ENCODE measurements around the gene JADE3.
A peak's percentile ranks its signal among the peaks of the same experiment; 100 is the strongest.
"Not testable (repeated sequence)": the region's sequence is repeated elsewhere in the genome, so short reads cannot be mapped to it uniquely, and the experiment has no call there.

JADE3 gene

GRCh38 chrX:46941341-46941740, 29.1 kb downstream of the JADE3 start:
- no peaks in the 10 kb centered on the region for H3K36me3 ChIP-seq
- H3K4me3 ChIP-seq (ENCODE audit: low read depth, low read length): no peak overlapping the region
- TF ChIP-seq CTCF (IDR thresholded peaks at IDR 0.05; ENCODE audit: low read depth, low read length): no peak
- DNase-seq: no peak
- no peaks in the 10 kb centered on the region for H3K4me1 ChIP-seq
- H3K9me3 ChIP-seq: no peaks in the 10 kb centered on the region
- H3K27me3 ChIP-seq: no peaks in the 10 kb centered on the region

GRCh38 chrX:46953137-46953527, 40.9 kb downstream of the JADE3 start:
- no peaks in the 10 kb centered on the region for H3K27me3 ChIP-seq
- no peaks in the 10 kb centered on the region for H3K9me3 ChIP-seq
- DNase-seq: no peak
- TF ChIP-seq CTCF (IDR thresholded peaks at IDR 0.05; ENCODE audit: low read depth, low read length): no peak
- H3K36me3 ChIP-seq: no peaks in the 10 kb centered on the region
- H3K4me1 ChIP-seq: peaks cover 3% of the 10 kb centered on the region; the same call in 1 of the 2 replicates
- H3K4me3 ChIP-seq (ENCODE audit: low read depth, low read length): no peak overlapping the region

GRCh38 chrX:46953597-46953996, 41.4 kb downstream of the JADE3 start:
- Histone ChIP-seq H3K9me3 (no peaks in the 10 kb centered on the region), H3K4me3 (ENCODE audit: low read depth, low read length) (no peak overlapping the region), H3K36me3 (no peaks in the 10 kb centered on the region), H3K27me3 (no peaks in the 10 kb centered on the region), H3K4me1 (peaks cover 3% of the 10 kb centered on the region; the same call in 1 of the 2 replicates)
- no peak for DNase-seq
- TF ChIP-seq CTCF (IDR thresholded peaks at IDR 0.05; ENCODE audit: low read depth, low read length): no peak

- Histone ChIP-seq H3K4me3 (ENCODE audit: low read depth, low read length) (no peak overlapping the region), H3K4me1 (peaks cover 3% of the 10 kb centered on the region; the same call in 1 of the 2 replicates), H3K27me3 (no peaks in the 10 kb centered on the region), H3K36me3 (no peaks in the 10 kb centered on the region), H3K9me3 (no peaks in the 10 kb centered on the region)
- no peak for DNase-seq
- no peak for TF ChIP-seq CTCF (IDR thresholded peaks at IDR 0.05; ENCODE audit: low read depth, low read length)
These were observed 42.5 kb downstream of the JADE3 start for GRCh38 chrX:46954716-46955115.

- not testable (repeated sequence) for H3K27me3 ChIP-seq; H3K4me3 ChIP-seq (ENCODE audit: low read depth, low read length); DNase-seq; H3K4me1 ChIP-seq; H3K36me3 ChIP-seq; H3K9me3 ChIP-seq
These were observed 44.4 kb downstream of the JADE3 start for GRCh38 chrX:46956589-46956988.

- H3K36me3 ChIP-seq: no peaks in the 10 kb centered on the region
- peak; percentile 11 for DNase-seq
- TF ChIP-seq CTCF (IDR thresholded peaks at IDR 0.05; ENCODE audit: low read depth, low read length): no peak
- no peaks in the 10 kb centered on the region for H3K27me3 ChIP-seq
- no peaks in the 10 kb centered on the region for H3K9me3 ChIP-seq
- peaks cover 3% of the 10 kb centered on the region; the same call in 1 of the 2 replicates for H3K4me1 ChIP-seq
- H3K4me3 ChIP-seq (ENCODE audit: low read depth, low read length): no peak overlapping the region
These were observed 45.1 kb downstream of the JADE3 start for GRCh38 chrX:46957297-46957696.

GRCh38 chrX:46959101-46959500, 46.9 kb downstream of the JADE3 start:
- DNase-seq: no peak
- Histone ChIP-seq H3K27me3 (no peaks in the 10 kb centered on the region), H3K9me3 (no peaks in the 10 kb centered on the region), H3K36me3 (no peaks in the 10 kb centered on the region), H3K4me3 (ENCODE audit: low read depth, low read length) (no peak overlapping the region), H3K4me1 (no peaks in the 10 kb centered on the region; the same call in 1 of the 2 replicates)
- no peak for TF ChIP-seq CTCF (IDR thresholded peaks at IDR 0.05; ENCODE audit: low read depth, low read length)
